Fibroblast of skin of left biceps (primary cell): ENCODE measurements around the gene RBMS1.

Experiments
- DNase-seq, 2 experiments: peaks; one replicate each; pipeline ENCODE4 v3.0.0-alpha.2; 2013; ENCODE audit warnings: low read depth in 2 of 2

Gene RBMS1

DNA sequence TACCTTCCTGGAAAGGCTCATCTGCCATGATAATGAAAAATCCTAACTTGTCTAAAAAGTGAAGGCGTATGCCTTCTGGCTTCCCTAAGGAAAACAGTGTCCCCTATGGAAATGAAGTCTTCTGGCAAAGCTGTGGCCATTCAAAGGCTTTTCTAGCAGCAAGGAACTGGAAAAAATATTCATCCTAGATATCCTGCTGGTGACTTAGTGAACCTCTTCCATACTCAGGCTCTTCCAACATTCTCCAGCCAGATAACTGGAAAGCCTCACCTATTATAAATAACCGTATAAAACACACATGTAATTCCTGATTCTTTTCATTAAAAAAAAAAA is 84.7 kb downstream of the RBMS1 start:
- DNase-seq = no peak

GRCh38 chr2:160408173-160408958 is 85.2 kb downstream of the RBMS1 start:
- no peak for DNase-seq

DNA sequence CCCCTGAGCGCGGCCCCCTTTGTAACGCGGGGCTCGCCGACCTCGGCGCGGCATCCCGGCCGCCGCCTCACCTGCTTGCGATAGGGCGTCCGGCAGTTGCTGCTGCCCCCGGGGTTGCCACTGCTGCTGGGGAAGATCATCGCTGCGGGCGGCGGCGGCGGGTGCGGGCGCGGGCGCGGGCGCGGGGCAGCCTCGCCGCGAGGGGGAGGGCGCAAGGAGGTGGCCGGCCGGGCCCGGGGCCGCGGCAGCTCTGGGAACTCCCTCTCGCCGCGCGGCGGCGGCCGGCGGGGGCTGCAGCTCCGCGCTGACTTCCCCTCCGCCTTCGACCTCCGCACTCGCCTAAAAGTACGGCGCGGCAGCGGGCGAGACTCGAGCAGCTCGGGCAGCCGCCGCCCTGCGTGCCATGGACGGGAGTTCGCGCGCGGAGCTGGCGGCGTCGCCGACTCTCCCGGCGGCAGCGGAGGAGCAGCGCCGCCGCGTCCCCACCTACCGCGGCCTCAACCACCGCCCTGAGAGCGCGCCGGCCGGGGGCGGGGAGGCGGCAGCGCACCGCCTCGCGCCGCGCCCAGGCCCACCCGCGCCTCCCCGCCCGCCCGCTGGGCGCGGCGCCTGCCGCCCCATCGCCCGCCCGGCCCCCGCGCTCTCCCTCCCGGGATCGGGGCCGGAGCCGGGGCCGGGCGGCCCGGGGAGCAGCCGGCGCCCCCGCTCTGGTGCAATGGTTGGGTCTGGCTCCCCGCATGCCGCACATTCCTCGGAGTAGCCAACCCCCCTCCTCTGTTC is 86.0 kb downstream of the RBMS1 start:
- peak in 1 of 2 experiments; percentile 48 for DNase-seq

DNA sequence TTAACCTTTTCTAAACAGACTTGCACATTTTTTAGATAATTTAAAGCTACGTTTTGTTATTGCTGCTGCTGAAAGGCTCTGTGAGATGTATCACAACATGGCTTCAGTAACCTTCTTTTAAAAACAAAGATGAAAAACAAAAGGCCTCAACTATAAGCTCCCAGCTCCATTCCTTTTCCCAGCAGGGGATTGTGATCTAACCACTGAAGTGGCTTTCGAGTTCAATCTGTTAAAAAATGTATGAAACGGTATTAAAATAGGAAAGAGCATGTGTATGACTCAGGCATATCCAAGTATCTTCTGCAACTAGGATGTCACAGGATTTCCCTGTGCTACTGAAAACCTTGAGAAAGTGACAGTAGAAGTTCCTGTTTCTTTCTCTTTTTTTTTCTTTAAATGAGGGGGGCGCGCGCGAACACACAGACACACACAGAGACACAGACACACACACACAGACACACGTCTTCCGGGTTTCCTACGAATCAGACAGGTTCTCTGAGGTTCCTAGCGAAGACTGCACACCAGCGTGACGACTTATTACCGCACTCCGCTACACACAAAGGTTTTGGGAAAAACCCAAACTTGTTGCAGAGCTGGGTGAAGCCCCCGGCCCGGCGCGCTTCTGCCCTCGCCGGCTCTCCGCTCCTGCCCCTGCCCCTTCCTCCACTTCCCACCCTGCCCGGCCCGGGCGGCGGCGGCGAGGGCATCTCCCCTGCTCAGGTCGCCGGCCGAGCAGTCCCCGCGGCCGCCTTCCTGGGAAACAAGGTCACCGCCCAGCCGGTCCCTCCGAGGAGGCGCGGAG is 86.8 kb downstream of the RBMS1 start:
- peak in 1 of 2 experiments; percentile 49 for DNase-seq

DNA sequence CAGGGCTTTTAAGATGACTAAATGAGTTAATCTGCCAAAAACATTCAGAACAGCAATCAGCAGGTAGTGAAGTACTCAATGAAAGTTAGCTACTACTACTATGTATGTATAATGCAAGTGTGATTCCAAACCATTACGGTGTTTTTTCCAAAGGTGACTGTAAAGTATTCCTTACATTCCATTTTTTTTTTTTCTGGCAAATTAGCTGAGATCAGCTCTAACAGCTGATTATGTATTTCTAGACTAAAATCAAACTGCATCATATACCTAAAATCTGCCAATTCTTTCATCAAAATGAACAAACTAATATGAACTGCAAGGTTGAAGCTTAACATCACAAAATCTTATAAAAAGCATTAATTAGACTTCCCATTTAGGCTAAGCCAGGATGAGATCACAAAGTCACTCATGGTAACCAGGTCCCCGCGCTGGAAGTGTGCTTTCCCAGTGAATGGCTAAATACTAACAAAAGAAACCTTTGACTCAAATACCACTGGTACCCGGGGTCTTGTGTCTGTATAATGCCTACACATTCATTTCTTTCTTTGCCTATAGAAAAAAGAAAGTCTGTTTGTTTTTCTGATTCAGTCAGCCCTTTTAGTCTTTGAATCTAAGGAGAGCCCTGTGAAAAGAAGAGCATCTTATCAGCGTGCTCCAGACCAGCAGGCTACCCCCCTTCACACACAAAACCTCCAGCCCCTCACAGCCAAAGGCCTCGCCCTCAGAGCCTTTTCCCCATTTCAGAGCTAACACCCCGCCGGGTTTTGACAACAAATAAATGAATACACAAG is 88.3 kb downstream of the RBMS1 start:
- DNase-seq = no peak

DNA sequence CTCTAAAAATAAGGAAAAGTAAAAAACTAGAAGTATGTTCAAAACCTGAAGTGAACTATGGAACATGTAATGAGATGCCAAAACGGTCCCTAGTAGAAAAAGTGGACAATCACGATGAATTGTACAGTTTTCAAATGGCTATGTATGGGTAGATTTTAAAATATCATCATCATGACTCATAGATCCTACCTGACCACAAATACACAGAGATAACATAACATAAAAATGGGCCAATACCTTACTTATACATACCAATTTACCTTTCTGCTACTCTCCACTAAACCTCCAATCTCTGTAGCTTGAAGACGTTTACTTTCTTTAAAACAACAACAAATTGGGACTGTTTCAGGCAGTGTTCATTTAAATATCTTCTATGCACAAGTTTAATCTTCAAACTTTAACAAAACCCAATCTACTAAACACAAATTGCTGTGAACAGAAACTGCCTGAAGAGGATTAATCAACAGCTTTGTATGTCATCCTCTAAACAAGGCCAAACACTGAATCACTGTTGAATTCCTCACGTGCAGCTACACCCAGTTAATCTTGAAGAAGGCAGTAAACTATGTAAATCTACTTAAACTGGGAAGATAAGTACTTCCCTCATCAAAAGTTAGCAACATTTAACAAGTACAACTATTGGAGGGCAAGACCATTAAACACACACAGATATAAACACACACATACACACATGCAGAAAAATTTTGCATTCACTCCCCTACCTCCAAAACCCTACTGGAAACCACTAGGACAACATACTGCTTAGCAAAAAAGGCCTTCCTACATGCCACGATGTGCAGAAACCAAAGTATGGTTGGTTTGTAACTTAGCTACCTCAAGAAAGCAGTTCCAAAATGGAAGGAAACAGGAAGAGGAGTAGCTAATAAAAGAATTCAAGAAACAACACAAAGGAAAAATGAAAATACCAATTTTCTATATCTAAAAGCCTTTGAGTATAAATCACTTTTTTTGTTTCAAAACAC is 90.3 kb downstream of the RBMS1 start:
- no peak for DNase-seq

DNA sequence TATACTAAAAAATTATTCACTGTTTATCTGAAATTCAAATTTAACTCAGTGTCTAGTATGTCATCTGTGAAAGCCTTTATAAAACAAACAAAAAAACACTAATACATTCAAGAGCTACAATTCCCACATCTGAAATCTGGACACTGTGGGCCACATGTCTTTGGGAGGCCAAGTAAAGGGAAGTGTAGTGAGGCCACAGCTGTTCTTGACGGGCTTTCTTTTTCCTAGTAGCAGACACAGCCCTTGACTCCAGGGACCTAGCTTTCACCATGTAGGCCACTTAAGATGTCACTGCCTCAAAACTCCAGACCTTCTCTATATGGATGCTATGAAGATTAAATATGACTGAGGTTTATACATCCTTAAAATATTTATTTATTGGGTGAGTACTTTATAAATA is 91.1 kb downstream of the RBMS1 start:
- DNase-seq = no peak

GRCh38 chr2:160401895-160402294 is 91.7 kb downstream of the RBMS1 start:
- DNase-seq = no peak

DNA sequence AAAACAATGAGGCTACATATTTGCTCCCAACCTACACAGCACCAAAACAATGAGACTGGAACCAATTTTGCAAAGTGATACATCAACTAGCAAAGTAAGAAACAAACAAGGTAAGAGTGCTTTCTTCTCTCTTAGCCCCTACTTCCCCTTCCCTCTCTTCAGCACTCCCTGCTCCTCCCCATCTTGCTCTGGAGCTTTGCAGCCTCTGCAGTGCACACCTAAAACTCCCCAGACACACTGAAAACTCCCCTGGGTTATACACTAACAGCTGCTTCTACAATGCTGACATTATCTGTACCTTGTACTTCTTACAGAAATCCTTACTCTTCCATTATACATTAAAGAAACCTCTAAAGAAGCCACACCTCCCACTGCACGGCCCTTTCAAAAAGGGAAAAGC is 93.7 kb downstream of the RBMS1 start:
- DNase-seq = no peak

DNA sequence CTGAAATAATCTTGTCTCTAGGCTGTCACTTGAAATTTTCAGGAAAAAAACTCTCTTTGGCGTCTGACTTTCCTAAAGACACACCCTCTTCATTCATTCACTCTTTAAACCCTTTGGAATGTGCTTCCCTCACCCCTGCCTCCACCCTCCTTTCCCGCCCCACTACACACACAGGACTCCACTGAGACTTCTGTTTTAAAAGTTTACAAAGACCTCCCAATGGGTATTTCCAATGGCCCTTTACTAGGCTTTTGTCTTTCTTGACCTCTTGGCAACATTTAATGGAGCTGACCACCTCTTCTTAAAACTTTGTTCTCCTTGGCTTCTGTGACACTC is 96.1 kb downstream of the RBMS1 start:
- DNase-seq = no peak

DNA sequence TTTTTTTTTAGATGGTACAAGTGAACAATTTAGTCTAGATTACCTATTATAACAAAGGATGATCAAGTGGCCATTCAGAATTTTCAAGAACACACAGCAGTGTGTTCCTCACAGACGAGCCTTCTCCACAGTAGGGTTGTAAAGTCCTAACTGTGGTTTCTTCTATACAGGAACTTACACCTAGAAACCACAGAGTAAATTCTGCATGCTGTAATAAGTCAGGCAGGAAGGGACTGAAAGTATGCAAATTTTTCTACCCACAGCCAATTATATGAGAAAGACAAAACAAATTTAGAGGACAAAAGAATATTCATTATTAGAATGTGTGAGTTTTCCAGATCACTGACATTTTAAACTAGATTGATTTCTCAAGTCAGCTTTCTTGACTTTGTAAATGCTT is 99.5 kb downstream of the RBMS1 start:
- DNase-seq = no peak

DNA sequence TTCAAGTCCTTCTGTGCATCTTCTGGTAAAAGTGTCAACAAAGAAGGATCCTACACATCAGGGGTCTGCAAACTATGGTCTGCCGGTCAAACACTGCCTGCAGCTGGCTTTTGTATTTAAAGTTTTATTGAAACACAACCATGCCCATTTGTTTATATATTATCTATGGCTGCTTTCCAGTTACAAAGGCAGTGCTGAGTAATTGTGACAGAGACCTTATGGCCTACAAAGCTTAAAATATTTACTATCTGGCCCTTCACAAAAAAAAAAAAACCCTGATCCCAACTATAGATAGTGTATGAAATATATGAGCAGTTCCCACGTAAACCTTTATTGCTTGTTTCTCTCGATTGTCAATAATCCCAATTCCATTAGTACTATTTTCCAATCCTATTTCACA is 101.4 kb downstream of the RBMS1 start:
- no peak for DNase-seq

DNA sequence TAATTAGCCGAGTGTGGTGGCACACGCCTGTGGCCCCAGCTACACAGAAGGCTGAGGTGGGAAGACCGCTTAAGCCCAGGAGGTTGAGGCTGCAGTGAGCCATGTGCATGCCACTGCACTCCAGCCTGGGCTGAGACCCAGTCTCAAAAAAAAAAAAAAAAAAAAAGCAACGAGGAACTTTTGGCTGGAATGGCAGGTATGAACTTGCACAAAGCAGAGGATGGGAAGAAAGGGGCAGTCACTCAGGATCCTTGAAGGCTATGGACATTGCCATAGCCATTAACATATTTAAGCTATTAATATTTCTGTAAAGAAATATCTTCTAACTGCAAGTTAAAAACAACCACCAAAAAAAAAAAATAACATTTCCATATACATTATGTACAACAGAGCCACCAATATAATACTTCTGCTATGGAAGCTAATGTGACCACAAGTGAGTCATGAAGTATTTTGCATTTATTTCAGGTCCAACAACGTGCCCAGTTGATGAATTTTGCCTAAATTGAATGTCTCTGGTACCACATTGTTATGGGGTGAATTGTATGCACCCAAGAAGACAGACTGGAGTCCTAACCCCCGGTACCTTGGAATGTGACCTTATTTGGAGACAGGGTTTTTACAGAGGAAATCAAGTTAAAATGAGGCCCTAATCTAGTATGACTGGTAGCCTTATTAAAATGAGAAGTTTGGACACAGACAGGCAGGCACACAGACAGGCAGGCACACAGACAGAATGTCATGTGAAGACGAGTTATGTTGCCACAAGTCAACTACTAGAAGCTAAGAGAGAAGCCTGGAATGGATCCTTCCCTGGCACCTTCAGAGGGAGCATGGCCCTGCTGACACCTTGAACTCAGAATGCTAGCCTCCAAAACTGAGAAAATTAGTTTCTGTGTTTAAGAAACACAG is 102.8 kb downstream of the RBMS1 start:
- DNase-seq = peak; percentile 58 to 66

DNA sequence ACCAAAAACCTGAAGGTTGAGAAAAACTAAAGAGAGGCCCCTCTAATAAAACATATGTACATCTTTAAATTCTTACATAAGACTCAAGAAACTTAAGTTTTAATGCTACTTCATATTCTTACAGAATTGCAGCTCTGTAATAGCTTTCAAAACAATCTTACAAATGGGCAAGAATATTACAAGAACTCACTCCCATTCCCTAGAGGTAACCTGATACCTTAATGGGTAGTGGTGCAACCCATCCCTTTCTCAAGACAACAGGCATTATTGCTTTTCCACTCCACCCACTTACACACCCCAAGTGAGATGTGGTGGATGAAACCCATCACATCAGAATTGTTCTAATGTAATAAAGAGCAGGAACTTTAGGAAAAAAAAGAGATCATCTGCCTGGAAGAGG is 103.7 kb downstream of the RBMS1 start:
- DNase-seq = no peak

DNA sequence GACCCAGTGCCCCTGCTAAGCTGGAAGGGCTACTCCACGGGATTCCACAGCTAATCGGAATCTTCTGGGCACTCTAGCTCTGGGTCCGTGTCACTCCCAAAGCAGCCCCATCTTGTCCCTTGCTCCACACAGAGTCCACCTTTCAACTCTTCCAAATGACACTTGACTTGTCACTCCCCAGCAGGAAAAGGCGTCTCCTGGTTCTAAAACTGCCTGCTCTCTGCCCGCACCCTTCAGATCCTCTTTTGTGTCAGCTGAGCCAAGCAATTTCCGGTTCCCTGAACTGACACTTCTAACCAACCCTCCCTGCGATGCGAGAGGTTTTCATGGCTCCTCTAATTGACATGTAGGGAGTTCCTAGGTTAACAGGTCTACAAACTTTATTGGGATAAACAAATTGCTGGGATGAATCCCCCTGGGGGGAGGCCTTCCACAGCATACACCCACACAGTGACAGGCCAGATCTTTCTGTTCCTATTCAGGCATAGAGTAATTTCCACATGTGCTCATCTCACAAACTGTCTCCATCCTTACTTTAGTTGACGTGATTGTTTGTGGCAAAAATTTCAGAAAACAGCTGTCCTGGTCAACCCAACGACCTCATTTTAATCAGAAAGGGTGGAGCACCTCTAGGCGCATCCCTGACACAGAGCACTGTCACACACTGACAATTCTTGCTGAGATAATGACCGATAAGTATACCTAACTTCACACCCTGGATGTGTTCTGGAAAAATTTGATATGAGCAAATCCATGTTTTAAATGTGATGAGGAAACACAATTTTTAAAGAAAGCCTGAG is 104.9 kb downstream of the RBMS1 start:
- no peak for DNase-seq

- peak; percentile 88 for DNase-seq
Observed at GRCh38 chr2:160387558-160388262, 105.9 kb downstream of the RBMS1 start.

GRCh38 chr2:160384791-160385190 is 108.8 kb downstream of the RBMS1 start:
- no peak for DNase-seq

DNA sequence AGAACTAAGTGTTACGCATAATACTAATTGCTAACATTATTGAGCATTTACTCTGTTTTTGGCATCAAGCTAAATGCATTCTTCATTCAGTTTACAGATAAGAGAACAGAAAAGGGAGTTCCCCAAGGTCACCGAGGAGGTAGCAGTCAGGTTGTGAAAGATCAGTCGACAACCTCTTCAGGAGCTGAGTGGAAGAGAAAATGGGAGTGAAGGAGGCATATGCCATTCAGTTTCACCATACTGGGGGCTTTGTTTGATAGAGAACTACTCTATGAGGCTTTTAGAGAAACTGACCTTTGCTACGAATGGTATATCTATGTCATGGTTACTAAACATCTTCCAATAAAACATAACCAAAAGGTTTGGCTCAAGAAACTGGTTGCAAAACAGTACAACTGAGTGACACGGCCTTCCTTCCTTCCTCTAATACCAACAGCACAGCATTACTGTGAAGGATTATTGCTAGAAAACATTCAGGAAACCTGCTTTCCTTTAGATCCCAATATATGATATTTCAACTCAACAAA is 112.1 kb downstream of the RBMS1 start:
- no peak for DNase-seq
